ENCODE measurements around the gene SPECC1. TPM values are rescaled to one million over a fixed set of nuclear protein-coding genes. Genes with fewer than 3 reads are reported as not detected.

The SPECC1 gene
- total and polyA plus RNA-seq, 2 donors (not counting 3 experiments of a cell fraction or from before 2014, with no cell fraction given), result 5.3 to 20.4 TPM

GRCh38 chr17:20072692-20072992, 63.5 kb downstream of the SPECC1 start:
- intact Hi-C loops (cut with micrococcal nuclease), result no loop called here
- POLR2A ChIA-PET, result no interaction called here
- H4K20me1 ChIP-seq (replicated peaks; ENCODE audit: control insufficient read depth, extremely low read depth, insufficient read depth, low read length), result no peaks in the 10 kb centered on the region
- H3K9ac ChIP-seq (replicated peaks; ENCODE audit: extremely low read depth, insufficient read depth, low read length), result no peak overlapping the region
- CTCF ChIA-PET, result interaction anchor here (1.0 kb wide), 1 partner anchor 80 kb away, joined by 3 read pairs; no protein-coding TSS in a partner anchor
- no peaks in the 10 kb centered on the region for H3K79me2 ChIP-seq (ENCODE audit: control insufficient read depth, insufficient read depth, low read length)
- no peak overlapping the region for H2AFZ ChIP-seq (ENCODE audit: low read depth, low read length)
- no peaks in the 10 kb centered on the region for H3K9me1 ChIP-seq (replicated peaks; ENCODE audit: control insufficient read depth, extremely low read depth, insufficient read depth, low read length)
- TF ChIP-seq CTCF (IDR thresholded peaks at IDR 0.05; ENCODE audit: extremely low read depth in 1 of 2, insufficient read depth in 1 of 2, low read depth in 1 of 2, low read length in 2 of 2) (no peak), FOS (IDR thresholded peaks at IDR 0.05; ENCODE audit: borderline replicate concordance, insufficient read depth, low read length) (no peak), POLR2AphosphoS5 (IDR thresholded peaks at IDR 0.05; ENCODE audit: insufficient read depth, low read depth, low read length) (no peak), POLR2A (IDR thresholded peaks at IDR 0.05; ENCODE audit: low read depth, low read length) (no peak), EZH2 (IDR thresholded peaks at IDR 0.05; ENCODE audit: borderline replicate concordance, low read depth, low read length, severe bottlenecking) (no peak), MYC (IDR thresholded peaks at IDR 0.05; ENCODE audit: low read depth, low read length) (no peak), GATA2 (IDR thresholded peaks at IDR 0.05; ENCODE audit: insufficient read depth, insufficient read length, low read depth, low read length) (no peak), MAX (IDR thresholded peaks at IDR 0.05; ENCODE audit: insufficient read depth, insufficient read length) (no peak), JUN (IDR thresholded peaks at IDR 0.05; ENCODE audit: borderline replicate concordance, insufficient read depth, insufficient read length, low read depth) (no peak)
- H3K4me3 ChIP-seq (replicated peaks in 1 of 3; ENCODE audit: insufficient read depth in 1 of 3, low read depth in 1 of 3, low read length in 3 of 3), result no peak overlapping the region
- H3K4me1 ChIP-seq (ENCODE audit: control insufficient read depth, extremely low read depth, insufficient read depth, low read length), result no peaks in the 10 kb centered on the region
- no peaks in the 10 kb centered on the region for H3K36me3 ChIP-seq (ENCODE audit: control insufficient read depth in 2 of 2, extremely low read depth in 1 of 2, insufficient read depth in 2 of 2, low read length in 2 of 2)
- no TSS peak for BruUV-seq (replicated peaks)
- H3K27me3 ChIP-seq (ENCODE audit: control insufficient read depth in 2 of 2, insufficient read depth in 2 of 2, low read length in 2 of 2), result peaks cover 0 to 4% of the 10 kb centered on the region in 2 experiments
- dilution Hi-C loops (cut with MboI; ENCODE audit: extremely low pct_ligation_motif_present, low sequenced_read_pairs), result no loop called here
- no peak overlapping the region for H3K27ac ChIP-seq (ENCODE audit: insufficient read depth, low read depth, low read length)
- H3K9me3 ChIP-seq (replicated peaks; ENCODE audit: control insufficient read depth, insufficient read depth, low read length), result no peaks in the 10 kb centered on the region
- no peak for FAIRE-seq
- DNase-seq (ENCODE audit: low read depth, low spot score), result no peak
- no peak overlapping the region for H3K4me2 ChIP-seq (ENCODE audit: insufficient read depth, low read length)
